Endothelial cell of umbilical vein (primary cell): ENCODE data around the gene DOC2B. TPM values are rescaled to one million over a fixed set of nuclear protein-coding genes. Genes with fewer than 3 reads are reported as not detected.

Experiments used
- BruUV-seq: library from RNA; stranded (reverse); fragments of 400-500 nt; replicated peaks from 2 replicates; lab custom pipeline; 2021; lab: Mats Ljungman, UMichigan
- CTCF ChIA-PET: fragments of 300-600, 350-600 bp; sonication (Branson Sonifier 250); formaldehyde crosslinking; loops from one replicate; lab custom pipeline; 2021; ENCODE audit warnings: antibody characterized with exemption, inconsistent platforms; lab: Charles Lee
- POLR2A ChIA-PET: fragments of 300-600, 350-600 bp; sonication (Branson Sonifier 250); formaldehyde crosslinking; loops from one replicate; lab custom pipeline; 2021; ENCODE audit warnings: antibody characterized with exemption, inconsistent platforms; lab: Charles Lee
- DNase-seq: peaks from one replicate; pipeline ENCODE4 v3.0.0-alpha.2; 2011; ENCODE audit warnings: low read depth, low spot score
- FAIRE-seq: peaks from 2 replicates; lab custom pipeline; 2011; peaks lifted over from hg19 to GRCh38; lab: Jason Lieb, UNC
- H2AFZ ChIP-seq: 2 replicates; pipeline ENCODE4 v1.6.0; 2012; ENCODE audit warnings: low read depth, low read length, control low read depth, inconsistent platforms
- H3K27ac ChIP-seq: 2 replicates; pipeline ENCODE4 v1.5.1; 2011; ENCODE audit warnings: low read depth, mild to moderate bottlenecking, control low read depth, low read length, moderate library complexity; ENCODE audit not compliant: insufficient read depth
- H3K27me3 ChIP-seq, 2 experiments: 2 replicates each; pipeline versions ENCODE4 v1.6.0 to v1.6.1; 2011; ENCODE audit warnings: low read length in 2 of 2, mixed read lengths in 1 of 2; ENCODE audit not compliant: control insufficient read depth in 2 of 2, insufficient read depth in 2 of 2
- H3K36me3 ChIP-seq, 2 experiments: 2 replicates in 1 of 2; 3 replicates in 1 of 2; pipeline ENCODE4 v1.5.1; 2011; ENCODE audit warnings: low read length in 2 of 2, mild to moderate bottlenecking in 1 of 2, moderate library complexity in 1 of 2; ENCODE audit not compliant: control insufficient read depth in 2 of 2, insufficient read depth in 2 of 2; ENCODE audit errors: extremely low read depth in 1 of 2
- H3K4me1 ChIP-seq: 3 replicates; pipeline ENCODE4 v1.5.1; 2011; ENCODE audit warnings: mild to moderate bottlenecking, low read length; ENCODE audit not compliant: control insufficient read depth, insufficient read depth; ENCODE audit errors: extremely low read depth
- H3K4me2 ChIP-seq: 2 replicates; pipeline ENCODE4 v1.6.1; 2011; ENCODE audit warnings: low read length, control low read depth, mixed read lengths; ENCODE audit not compliant: insufficient read depth
- H3K4me3 ChIP-seq, 3 experiments: fragments of 200-600 bp in 1 of 3; sonication (generic), shearing (Covaris generic) in 1 of 3; replicated peaks in 1 of 3; 2 replicates each; pipeline ENCODE4 v1.5.1; 2011 to 2016; ENCODE audit warnings: control low read depth in 3 of 3, low read length in 3 of 3, mild to moderate bottlenecking in 2 of 3, inconsistent platforms in 1 of 3, low read depth in 1 of 3, moderate library complexity in 1 of 3; ENCODE audit not compliant: insufficient read depth in 1 of 3
- H3K79me2 ChIP-seq: 2 replicates; pipeline ENCODE4 v1.6.0; 2012; ENCODE audit warnings: low read length, inconsistent platforms; ENCODE audit not compliant: control insufficient read depth, insufficient read depth
- H3K9ac ChIP-seq: replicated peaks from 2 replicates; pipeline ENCODE3; 2011; ENCODE audit warnings: low read length, control low read depth; ENCODE audit not compliant: insufficient read depth; ENCODE audit errors: extremely low read depth
- H3K9me1 ChIP-seq: replicated peaks from 3 replicates; pipeline ENCODE4 v1.6.0; 2011; ENCODE audit warnings: mild to moderate bottlenecking, low read length; ENCODE audit not compliant: control insufficient read depth, insufficient read depth; ENCODE audit errors: extremely low read depth
- H3K9me3 ChIP-seq: replicated peaks from 2 replicates; pipeline ENCODE4 v1.5.1; 2012; ENCODE audit warnings: low read length, inconsistent platforms; ENCODE audit not compliant: control insufficient read depth, insufficient read depth
- H4K20me1 ChIP-seq: replicated peaks from 2 replicates; pipeline ENCODE3; 2011; ENCODE audit warnings: mild to moderate bottlenecking, low read length; ENCODE audit not compliant: control insufficient read depth, insufficient read depth; ENCODE audit errors: extremely low read depth
- EZH2 ChIP-seq: IDR thresholded peaks from 2 replicates; pipeline ENCODE4 v1.6.1; 2012; ENCODE audit warnings: borderline replicate concordance, low read depth, mild to moderate bottlenecking, moderate library complexity, low read length, inconsistent platforms; ENCODE audit not compliant: severe bottlenecking
- FOS ChIP-seq: IDR thresholded peaks from 2 replicates; pipeline ENCODE4 v1.6.1; 2011; ENCODE audit warnings: mild to moderate bottlenecking, low read length, moderate library complexity, borderline replicate concordance; ENCODE audit not compliant: insufficient read depth
- GATA2 ChIP-seq: IDR thresholded peaks from 2 replicates; pipeline ENCODE4 v1.7.0; 2011; ENCODE audit warnings: low read depth, mild to moderate bottlenecking, moderate library complexity, mixed read lengths, low read length; ENCODE audit not compliant: insufficient read length, insufficient read depth
- JUN ChIP-seq: IDR thresholded peaks from 2 replicates; pipeline ENCODE4 v1.6.1; 2011; ENCODE audit warnings: borderline replicate concordance, low read depth; ENCODE audit not compliant: insufficient read length, insufficient read depth
- POLR2A ChIP-seq: IDR thresholded peaks from 2 replicates; pipeline ENCODE4 v1.6.1; 2012; ENCODE audit warnings: low read depth, mild to moderate bottlenecking, control low read depth, low read length
- dilution Hi-C: fragments of 300-500 bp; cut with MboI; formaldehyde crosslinking; loops from one replicate; pipeline ENCODE4 v1.15.0; 2019; ENCODE audit warnings: low sequenced_read_pairs; ENCODE audit not compliant: extremely low pct_ligation_motif_present
- intact Hi-C: fragments of 100-400 bp; cut with micrococcal nuclease; formaldehyde crosslinking; loops from one replicate; pipeline ENCODE4 v1.10.0; 2022
- polyA plus RNA-seq, 4 experiments: library from polyadenylated mRNA; depleted of rRNA in 3 of 4; stranded (reverse) in 3 of 4; unstranded in 1 of 4; fragments of >200 nt; gene quantifications; 2 replicates each; pipeline versions ENCODE4 v1.2.1 to v1.2.3, GENCODE V29; 2011 to 2012; ENCODE audit warnings: missing spikeins in 1 of 4
- total RNA-seq: library from RNA; stranded (reverse); gene quantifications from 2 replicates; pipeline ENCODE4 v1.2.3, GENCODE V29; 2021
- TF ChIP-seq, protein P1 (sequence below), 2 donors: IDR thresholded peaks; 1 replicate in 1 of 2; 2 replicates in 1 of 2; pipeline ENCODE4 v1.5.1; 2011; ENCODE audit warnings: low read length in 2 of 2, mild to moderate bottlenecking in 2 of 2, moderate library complexity in 2 of 2, control low read depth in 1 of 2, inconsistent platforms in 1 of 2, low read depth in 1 of 2; ENCODE audit not compliant: insufficient read depth in 1 of 2; ENCODE audit errors: extremely low read depth in 1 of 2
- TF ChIP-seq, protein P2 (sequence below): IDR thresholded peaks from 2 replicates; pipeline ENCODE4 v1.6.1; 2011; ENCODE audit not compliant: insufficient read depth, insufficient read length

The DOC2B gene
- total and polyA plus RNA-seq, 2 donors (not counting 3 experiments of a cell fraction or from before 2014, with no cell fraction given), result 0.10 to 0.22 TPM

DNA sequence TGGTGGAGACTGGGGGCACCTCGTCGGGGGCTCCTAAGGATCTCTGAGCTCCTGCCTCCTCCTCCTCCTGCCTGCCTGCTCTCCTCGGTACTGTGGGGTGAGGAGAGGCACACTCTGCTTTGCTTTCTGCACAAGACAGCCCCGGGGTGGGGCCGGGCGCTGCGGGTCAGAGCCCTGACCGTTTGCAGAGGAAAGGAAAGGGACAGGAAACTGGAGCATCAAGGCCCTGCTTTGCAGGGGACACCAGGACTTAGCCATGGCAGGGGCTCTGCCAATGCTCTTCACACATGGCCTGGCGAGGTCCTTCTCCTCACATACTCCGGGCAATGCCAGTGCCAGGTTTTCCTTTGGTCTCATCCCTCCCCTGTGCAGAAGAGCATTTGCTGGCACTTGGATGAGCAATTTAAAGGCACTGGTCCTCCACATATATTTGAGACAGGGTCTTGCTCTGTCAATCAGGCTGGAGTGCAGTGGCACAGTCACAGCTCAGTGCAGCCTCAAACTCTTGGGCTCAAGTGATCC lies 23.8 kb upstream of the DOC2B start:
- H2AFZ ChIP-seq, result no peak overlapping the region
- no peaks in the 10 kb centered on the region for H3K9me1 ChIP-seq
- no peak overlapping the region for H3K4me2 ChIP-seq
- no peak for FAIRE-seq
- no peak overlapping the region for H3K27ac ChIP-seq
- dilution Hi-C loops, result no loop called here
- no peaks in the 10 kb centered on the region for H3K9me3 ChIP-seq
- ChIA-PET CTCF (no interaction called here), POLR2A (no interaction called here)
- no peak overlapping the region for H3K4me3 ChIP-seq
- DNase-seq, result no peak
- intact Hi-C loops, result no loop called here
- no peak overlapping the region for H3K9ac ChIP-seq
- no peaks in the 10 kb centered on the region for H3K79me2 ChIP-seq
- H4K20me1 ChIP-seq, result no peaks in the 10 kb centered on the region
- TF ChIP-seq FOS (no peak), POLR2A (no peak), JUN (no peak)
- no peaks in the 10 kb centered on the region for H3K27me3 ChIP-seq
- BruUV-seq, result no TSS peak
- peaks cover 7% of the 10 kb centered on the region for H3K4me1 ChIP-seq
- H3K36me3 ChIP-seq, result no peaks in the 10 kb centered on the region

DNA sequence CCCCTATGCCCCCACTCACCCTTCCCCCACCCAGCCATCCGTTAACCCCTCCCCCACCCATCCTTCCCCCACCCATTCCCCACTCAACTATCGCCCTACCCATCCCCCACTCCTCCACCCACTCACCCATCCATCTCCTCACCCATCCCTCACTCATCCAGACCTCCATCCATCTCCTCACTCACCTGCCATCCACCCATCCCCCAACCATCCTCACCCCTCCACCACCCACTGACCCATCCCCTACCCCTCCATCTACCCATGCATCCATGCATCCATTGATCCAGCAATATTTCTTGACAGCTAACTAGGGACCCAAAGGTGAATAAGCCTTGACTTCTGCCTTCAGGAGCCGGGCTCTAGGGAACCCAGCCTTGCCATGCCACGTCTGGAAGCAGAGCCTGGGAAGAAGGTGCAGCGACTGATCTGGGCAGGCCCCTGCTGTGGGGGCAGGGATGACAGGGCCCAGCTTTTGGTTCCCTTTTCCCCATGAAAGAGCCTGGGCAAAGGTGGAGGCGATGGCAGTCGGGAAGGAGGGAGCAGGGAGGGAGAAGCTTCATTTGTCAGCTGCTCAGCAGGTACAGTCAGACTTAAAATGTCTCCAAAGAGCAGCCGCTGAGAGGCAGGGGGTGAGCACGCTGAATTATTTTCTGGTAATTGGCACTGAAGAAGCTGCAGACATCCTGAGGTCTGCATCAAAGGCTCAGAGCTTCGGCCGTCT lies 23.1 kb upstream of the DOC2B start:
- ChIA-PET CTCF (no interaction called here), POLR2A (no interaction called here)
- BruUV-seq, result no TSS peak
- DNase-seq, result no peak
- FAIRE-seq, result no peak
- Histone ChIP-seq H3K27ac (no peak overlapping the region), H3K9me1 (no peaks in the 10 kb centered on the region), H3K27me3 (no peaks in the 10 kb centered on the region), H3K4me2 (no peak overlapping the region), H2AFZ (no peak overlapping the region), H3K4me1 (peaks cover 13% of the 10 kb centered on the region), H3K9ac (no peak overlapping the region), H3K36me3 (no peaks in the 10 kb centered on the region), H3K79me2 (no peaks in the 10 kb centered on the region), H3K4me3 (no peak overlapping the region), H3K9me3 (no peaks in the 10 kb centered on the region), H4K20me1 (no peaks in the 10 kb centered on the region)
- dilution Hi-C loops (no loop called here), intact Hi-C loops (no loop called here)
- TF ChIP-seq GATA2 (no peak), JUN (no peak), EZH2 (no peak)
- TF ChIP-seq, protein P1, sequence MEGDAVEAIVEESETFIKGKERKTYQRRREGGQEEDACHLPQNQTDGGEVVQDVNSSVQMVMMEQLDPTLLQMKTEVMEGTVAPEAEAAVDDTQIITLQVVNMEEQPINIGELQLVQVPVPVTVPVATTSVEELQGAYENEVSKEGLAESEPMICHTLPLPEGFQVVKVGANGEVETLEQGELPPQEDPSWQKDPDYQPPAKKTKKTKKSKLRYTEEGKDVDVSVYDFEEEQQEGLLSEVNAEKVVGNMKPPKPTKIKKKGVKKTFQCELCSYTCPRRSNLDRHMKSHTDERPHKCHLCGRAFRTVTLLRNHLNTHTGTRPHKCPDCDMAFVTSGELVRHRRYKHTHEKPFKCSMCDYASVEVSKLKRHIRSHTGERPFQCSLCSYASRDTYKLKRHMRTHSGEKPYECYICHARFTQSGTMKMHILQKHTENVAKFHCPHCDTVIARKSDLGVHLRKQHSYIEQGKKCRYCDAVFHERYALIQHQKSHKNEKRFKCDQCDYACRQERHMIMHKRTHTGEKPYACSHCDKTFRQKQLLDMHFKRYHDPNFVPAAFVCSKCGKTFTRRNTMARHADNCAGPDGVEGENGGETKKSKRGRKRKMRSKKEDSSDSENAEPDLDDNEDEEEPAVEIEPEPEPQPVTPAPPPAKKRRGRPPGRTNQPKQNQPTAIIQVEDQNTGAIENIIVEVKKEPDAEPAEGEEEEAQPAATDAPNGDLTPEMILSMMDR (IDR thresholded peaks at IDR 0.05; ENCODE audit: extremely low read depth in 1 of 2, insufficient read depth in 1 of 2, low read depth in 1 of 2, low read length in 2 of 2), result no peak
- TF ChIP-seq, protein P2, sequence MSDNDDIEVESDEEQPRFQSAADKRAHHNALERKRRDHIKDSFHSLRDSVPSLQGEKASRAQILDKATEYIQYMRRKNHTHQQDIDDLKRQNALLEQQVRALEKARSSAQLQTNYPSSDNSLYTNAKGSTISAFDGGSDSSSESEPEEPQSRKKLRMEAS, result no peak
